ENCODE measurements around the gene STOX2.

Gene STOX2

GRCh38 chr4:183888564-183888963 is 16.5 kb upstream of the STOX2 start:
- TF ChIP-seq POLR2AphosphoS5 (IDR thresholded peaks at IDR 0.05; ENCODE audit: low read depth, low read length) (no peak), SIN3A (IDR thresholded peaks at IDR 0.05; ENCODE audit: borderline replicate concordance, insufficient read depth, low read length) (no peak), TAF1 (IDR thresholded peaks at IDR 0.05; ENCODE audit: borderline replicate concordance, insufficient read depth, low read length) (no peak), FOXP2 (optimal IDR thresholded peaks at IDR 0.05; ENCODE audit: borderline replicate concordance, extremely low read depth, extremely low read length, insufficient read depth) (no peak)
- TF ChIP-seq, protein P1, sequence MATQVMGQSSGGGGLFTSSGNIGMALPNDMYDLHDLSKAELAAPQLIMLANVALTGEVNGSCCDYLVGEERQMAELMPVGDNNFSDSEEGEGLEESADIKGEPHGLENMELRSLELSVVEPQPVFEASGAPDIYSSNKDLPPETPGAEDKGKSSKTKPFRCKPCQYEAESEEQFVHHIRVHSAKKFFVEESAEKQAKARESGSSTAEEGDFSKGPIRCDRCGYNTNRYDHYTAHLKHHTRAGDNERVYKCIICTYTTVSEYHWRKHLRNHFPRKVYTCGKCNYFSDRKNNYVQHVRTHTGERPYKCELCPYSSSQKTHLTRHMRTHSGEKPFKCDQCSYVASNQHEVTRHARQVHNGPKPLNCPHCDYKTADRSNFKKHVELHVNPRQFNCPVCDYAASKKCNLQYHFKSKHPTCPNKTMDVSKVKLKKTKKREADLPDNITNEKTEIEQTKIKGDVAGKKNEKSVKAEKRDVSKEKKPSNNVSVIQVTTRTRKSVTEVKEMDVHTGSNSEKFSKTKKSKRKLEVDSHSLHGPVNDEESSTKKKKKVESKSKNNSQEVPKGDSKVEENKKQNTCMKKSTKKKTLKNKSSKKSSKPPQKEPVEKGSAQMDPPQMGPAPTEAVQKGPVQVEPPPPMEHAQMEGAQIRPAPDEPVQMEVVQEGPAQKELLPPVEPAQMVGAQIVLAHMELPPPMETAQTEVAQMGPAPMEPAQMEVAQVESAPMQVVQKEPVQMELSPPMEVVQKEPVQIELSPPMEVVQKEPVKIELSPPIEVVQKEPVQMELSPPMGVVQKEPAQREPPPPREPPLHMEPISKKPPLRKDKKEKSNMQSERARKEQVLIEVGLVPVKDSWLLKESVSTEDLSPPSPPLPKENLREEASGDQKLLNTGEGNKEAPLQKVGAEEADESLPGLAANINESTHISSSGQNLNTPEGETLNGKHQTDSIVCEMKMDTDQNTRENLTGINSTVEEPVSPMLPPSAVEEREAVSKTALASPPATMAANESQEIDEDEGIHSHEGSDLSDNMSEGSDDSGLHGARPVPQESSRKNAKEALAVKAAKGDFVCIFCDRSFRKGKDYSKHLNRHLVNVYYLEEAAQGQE (IDR thresholded peaks at IDR 0.05; ENCODE audit: insufficient read depth in 1 of 2, low read depth in 2 of 2, low read length in 2 of 2), result no peak

GRCh38 chr4:183889190-183889589 is 15.9 kb upstream of the STOX2 start:
- TF ChIP-seq POLR2AphosphoS5 (IDR thresholded peaks at IDR 0.05; ENCODE audit: low read depth, low read length) (no peak), TAF1 (IDR thresholded peaks at IDR 0.05; ENCODE audit: borderline replicate concordance, insufficient read depth, low read length) (no peak), SIN3A (IDR thresholded peaks at IDR 0.05; ENCODE audit: borderline replicate concordance, insufficient read depth, low read length) (no peak), FOXP2 (optimal IDR thresholded peaks at IDR 0.05; ENCODE audit: borderline replicate concordance, extremely low read depth, extremely low read length, insufficient read depth) (no peak)
- TF ChIP-seq, protein P1 (IDR thresholded peaks at IDR 0.05; ENCODE audit: insufficient read depth in 1 of 2, low read depth in 2 of 2, low read length in 2 of 2), result no peak

- TF ChIP-seq POLR2AphosphoS5 (IDR thresholded peaks at IDR 0.05; ENCODE audit: low read depth, low read length) (no peak), TAF1 (IDR thresholded peaks at IDR 0.05; ENCODE audit: borderline replicate concordance, insufficient read depth, low read length) (no peak), FOXP2 (optimal IDR thresholded peaks at IDR 0.05; ENCODE audit: borderline replicate concordance, extremely low read depth, extremely low read length, insufficient read depth) (no peak), SIN3A (IDR thresholded peaks at IDR 0.05; ENCODE audit: borderline replicate concordance, insufficient read depth, low read length) (no peak)
- TF ChIP-seq, protein P1 (IDR thresholded peaks at IDR 0.05; ENCODE audit: insufficient read depth in 1 of 2, low read depth in 2 of 2, low read length in 2 of 2), result no peak
Measured at GRCh38 chr4:183897193-183897592, 7.9 kb upstream of the STOX2 start.

DNA sequence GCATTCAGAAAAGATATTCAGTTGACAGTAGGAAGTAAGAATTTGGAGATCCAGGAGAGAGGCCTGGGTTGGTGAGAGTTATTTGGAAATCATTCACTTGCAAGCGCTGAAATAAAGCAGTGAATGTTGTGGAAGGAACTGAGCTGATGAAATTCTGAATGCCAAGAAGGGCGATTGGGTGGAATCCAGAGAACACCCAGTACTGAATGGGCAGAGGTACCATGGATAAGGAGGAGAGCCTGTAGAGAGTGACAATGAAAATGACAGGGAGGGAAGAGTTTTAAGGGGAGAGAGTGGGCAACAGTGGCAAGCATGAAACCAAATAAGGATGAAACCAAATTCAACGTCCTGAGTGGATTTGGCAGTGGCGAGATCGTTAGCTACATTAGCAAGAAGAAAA is 6.7 kb upstream of the STOX2 start:
- TF ChIP-seq, protein P1 (IDR thresholded peaks at IDR 0.05; ENCODE audit: insufficient read depth in 1 of 2, low read depth in 2 of 2, low read length in 2 of 2), result no peak

DNA sequence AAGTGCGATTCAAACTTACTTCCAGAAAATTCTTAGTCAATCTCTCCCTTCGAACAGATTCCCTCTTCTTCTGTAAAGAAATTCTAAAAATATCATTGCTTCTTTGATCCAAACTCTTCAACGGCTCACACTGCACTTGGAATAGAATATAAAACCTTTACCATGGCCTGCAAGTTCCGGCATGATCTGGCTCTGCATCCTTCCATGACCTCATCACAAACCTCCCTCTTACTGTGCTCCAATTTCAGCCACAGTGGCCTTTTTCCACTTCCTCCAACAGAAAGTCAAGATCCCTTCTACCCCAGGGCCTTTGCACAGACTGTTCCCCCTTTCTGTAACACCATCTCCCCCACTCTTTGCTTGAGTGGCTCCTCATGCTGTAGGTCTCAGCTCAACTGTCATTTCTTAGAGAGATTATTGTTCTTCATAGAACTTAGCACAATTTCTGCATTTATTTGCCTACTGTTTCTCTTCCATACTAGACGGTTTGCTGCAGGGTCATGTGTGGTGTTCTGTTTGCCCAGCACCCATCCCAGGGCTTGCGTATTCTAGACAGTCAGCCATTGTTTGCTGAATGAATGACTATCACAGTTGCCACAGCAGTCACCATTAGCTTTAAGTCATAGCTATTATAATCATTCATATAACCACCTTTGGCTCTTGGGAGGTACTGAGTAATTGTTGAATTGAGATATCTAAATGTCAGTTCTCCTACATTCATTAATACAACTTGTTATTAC is 1.9 kb upstream of the STOX2 start:
- TF ChIP-seq SIN3A (IDR thresholded peaks at IDR 0.05; ENCODE audit: borderline replicate concordance, insufficient read depth, low read length), result no peak
